Skeletal muscle tissue (tissue), 4 donors: ENCODE results near the gene IRF5. TPM values are rescaled to one million over a fixed set of nuclear protein-coding genes. Genes with fewer than 3 reads are reported as not detected.

Experiments used
- H3K27ac ChIP-seq: one replicate; pipeline ENCODE4 v1.7.0; 2013; ENCODE audit warnings: mild to moderate bottlenecking, low read depth, low read length, inconsistent platforms
- H3K27me3 ChIP-seq, 3 donors: one replicate each; pipeline ENCODE4 v1.7.0; 2013; ENCODE audit warnings: low read length in 3 of 3; ENCODE audit not compliant: control insufficient read depth in 3 of 3, insufficient read depth in 3 of 3
- H3K36me3 ChIP-seq, 3 donors: one replicate each; pipeline ENCODE4 v1.7.0; 2013; ENCODE audit warnings: low read length in 3 of 3; ENCODE audit not compliant: control insufficient read depth in 3 of 3, insufficient read depth in 3 of 3
- H3K4me1 ChIP-seq, 3 donors: one replicate each; pipeline ENCODE4 v1.7.0; 2013; ENCODE audit warnings: low read length in 3 of 3, mild to moderate bottlenecking in 3 of 3; ENCODE audit not compliant: control insufficient read depth in 3 of 3, insufficient read depth in 3 of 3
- H3K4me3 ChIP-seq, 3 donors: one replicate each; pipeline ENCODE4 v1.7.0; 2013; ENCODE audit warnings: low read length in 3 of 3
- H3K9ac ChIP-seq, 3 donors: one replicate each; pipeline ENCODE4 v1.7.0; 2013; ENCODE audit warnings: low read length in 3 of 3, mild to moderate bottlenecking in 3 of 3, moderate library complexity in 2 of 3, low read depth in 1 of 3
- H3K9me3 ChIP-seq, 3 donors: one replicate each; pipeline ENCODE4 v1.7.0; 2013; ENCODE audit warnings: low read length in 3 of 3; ENCODE audit not compliant: control insufficient read depth in 3 of 3
- total RNA-seq: library from RNA; depleted of rRNA; stranded (reverse); fragments of >200 nt; gene quantifications from one replicate; pipeline ENCODE4 v1.2.3, GENCODE V29; 2014
- donor health status: Osteomylitis.

IRF5 gene
- total RNA-seq, 1 donor from 2014 or later, result 2.6 TPM

- H3K36me3 ChIP-seq, result peaks cover 0 to 4% (median 0%) of the 10 kb centered on the region in 3 donors
- no peaks in the 10 kb centered on the region for H3K9me3 ChIP-seq
- H3K4me1 ChIP-seq, result no peaks in the 10 kb centered on the region
- H3K4me3 ChIP-seq, result no peak overlapping the region
- H3K27me3 ChIP-seq, result peaks cover 0 to 6% (median 3%) of the 10 kb centered on the region in 3 donors
- H3K9ac ChIP-seq, result no peak overlapping the region
- H3K27ac ChIP-seq, result no peak overlapping the region
Observed at GRCh38 chr7:128946936-128947830, 9.5 kb downstream of the IRF5 start.

GRCh38 chr7:128947854-128948253, 10.1 kb downstream of the IRF5 start:
- no peak overlapping the region for H3K27ac ChIP-seq
- peaks cover 0 to 6% (median 3%) of the 10 kb centered on the region in 3 donors for H3K27me3 ChIP-seq
- no peak overlapping the region for H3K4me3 ChIP-seq
- no peak overlapping the region for H3K9ac ChIP-seq
- peaks cover 0 to 9% (median 0%) of the 10 kb centered on the region in 3 donors for H3K36me3 ChIP-seq
- H3K9me3 ChIP-seq, result no peaks in the 10 kb centered on the region
- H3K4me1 ChIP-seq, result no peaks in the 10 kb centered on the region

GRCh38 chr7:128948312-128948973, 10.7 kb downstream of the IRF5 start:
- Histone ChIP-seq H3K9me3 (no peaks in the 10 kb centered on the region), H3K36me3 (peaks cover 2 to 12% (median 2%) of the 10 kb centered on the region in 3 donors), H3K9ac (no peak overlapping the region), H3K27me3 (peaks cover 0 to 6% (median 3%) of the 10 kb centered on the region in 3 donors), H3K4me3 (no peak overlapping the region), H3K27ac (no peak overlapping the region), H3K4me1 (no peaks in the 10 kb centered on the region)

- Histone ChIP-seq H3K4me1 (no peaks in the 10 kb centered on the region), H3K27ac (no peak overlapping the region), H3K9ac (no peak overlapping the region), H3K27me3 (peaks cover 0 to 6% (median 3%) of the 10 kb centered on the region in 3 donors), H3K4me3 (no peak overlapping the region), H3K36me3 (peaks cover 7 to 20% (median 10%) of the 10 kb centered on the region in 3 donors), H3K9me3 (no peaks in the 10 kb centered on the region)
Observed at GRCh38 chr7:128948976-128949760, 11.4 kb downstream of the IRF5 start.

- peaks cover 10 to 39% (median 25%) of the 10 kb centered on the region in 3 donors for H3K36me3 ChIP-seq
Observed at GRCh38 chr7:128951296-128951695, 13.6 kb downstream of the IRF5 start.

GRCh38 chr7:128954150-128954549, 16.4 kb downstream of the IRF5 start:
- no peak overlapping the region for H3K9ac ChIP-seq
- peaks cover 22 to 54% (median 43%) of the 10 kb centered on the region in 3 donors for H3K36me3 ChIP-seq

More at GRCh38 chr7:128951296-128951695, 13.6 kb downstream of the IRF5 start:
- Histone ChIP-seq H3K9me3 (no peaks in the 10 kb centered on the region), H3K4me3 (no peak overlapping the region), H3K27ac (no peak overlapping the region), H3K27me3 (peaks cover 0 to 2% (median 0%) of the 10 kb centered on the region in 3 donors), H3K4me1 (no peaks in the 10 kb centered on the region), H3K9ac (no peak overlapping the region)

GRCh38 chr7:128954830-128955802, 17.4 kb downstream of the IRF5 start:
- Histone ChIP-seq H3K27me3 (no peaks in the 10 kb centered on the region), H3K36me3 (peaks cover 27 to 59% (median 46%) of the 10 kb centered on the region in 3 donors), H3K9ac (no peak overlapping the region), H3K4me3 (no peak overlapping the region), H3K27ac (no peak overlapping the region), H3K9me3 (no peaks in the 10 kb centered on the region), H3K4me1 (no peaks in the 10 kb centered on the region)

More at GRCh38 chr7:128954150-128954549, 16.4 kb downstream of the IRF5 start:
- Histone ChIP-seq H3K4me1 (no peaks in the 10 kb centered on the region), H3K27me3 (no peaks in the 10 kb centered on the region), H3K4me3 (no peak overlapping the region), H3K27ac (no peak overlapping the region), H3K9me3 (no peaks in the 10 kb centered on the region)

- no peaks in the 10 kb centered on the region for H3K4me1 ChIP-seq
Observed at GRCh38 chr7:128955981-128956380, 18.3 kb downstream of the IRF5 start.

GRCh38 chr7:128959296-128959695, 21.6 kb downstream of the IRF5 start:
- Histone ChIP-seq H3K4me1 (no peaks in the 10 kb centered on the region), H3K4me3 (no peak overlapping the region), H3K27me3 (no peaks in the 10 kb centered on the region), H3K27ac (no peak overlapping the region), H3K9ac (no peak overlapping the region), H3K36me3 (peaks cover 24 to 47% (median 36%) of the 10 kb centered on the region in 3 donors), H3K9me3 (no peaks in the 10 kb centered on the region)

More at GRCh38 chr7:128955981-128956380, 18.3 kb downstream of the IRF5 start:
- Histone ChIP-seq H3K27me3 (no peaks in the 10 kb centered on the region), H3K36me3 (peaks cover 27 to 62% (median 46%) of the 10 kb centered on the region in 3 donors), H3K9ac (no peak overlapping the region), H3K4me3 (no peak overlapping the region), H3K27ac (no peak overlapping the region), H3K9me3 (no peaks in the 10 kb centered on the region)
